ENCODE measurements around the gene SLC10A7.

- no peak for TF ChIP-seq CTCF (optimal IDR thresholded peaks at IDR 0.05 in 1 of 3, IDR thresholded peaks at IDR 0.05 in 1 of 3, conservative IDR thresholded peaks at IDR 0.05 in 1 of 3; ENCODE audit: extremely low read depth in 1 of 3, insufficient read depth in 2 of 3, low read length in 3 of 3)
- TF ChIP-seq EZH2 (IDR thresholded peaks at IDR 0.05; ENCODE audit: low read length), result no peak
Observed at GRCh38 chr4:146368209-146368608, 153.5 kb downstream of the SLC10A7 start.

Data from keratinocyte (primary cell).